K562 (cell line): ENCODE measurements around the gene USP31. TPM values are rescaled to one million over a fixed set of nuclear protein-coding genes. Genes with fewer than 3 reads are reported as not detected.

ENCODE experiments used
- CEBPB ChIP-seq: fragments of 450-650 bp; IDR thresholded peaks from 2 replicates; pipeline ENCODE4 v1.6.1; 2016; ENCODE audit warnings: missing genetic modification characterization, missing compliant biosample characterization
- CLOCK ChIP-seq: fragments of 250-450 bp; sonication (Bioruptor Pico); IDR thresholded peaks from 2 replicates; pipeline ENCODE4 v1.4.0; 2020; ENCODE audit warnings: mild to moderate bottlenecking, moderate library complexity, borderline replicate concordance
- DACH1 ChIP-seq: fragments of 450-650 bp; IDR thresholded peaks from 2 replicates; pipeline ENCODE4 v1.6.1; 2018; ENCODE audit not compliant: partially characterized antibody
- EHMT2 ChIP-seq: fragments of 450-650 bp; IDR thresholded peaks from 2 replicates; pipeline ENCODE4 v1.6.1; 2018; ENCODE audit warnings: antibody characterized with exemption
- KLF1 ChIP-seq: fragments of 450-650 bp; IDR thresholded peaks from 2 replicates; pipeline ENCODE4 v1.6.1; 2016; ENCODE audit warnings: missing genetic modification characterization, missing compliant biosample characterization
- MBD1 ChIP-seq: fragments of 250-450 bp; sonication (Bioruptor Pico); IDR thresholded peaks from 2 replicates; pipeline ENCODE4 v1.8.0; 2022; ENCODE audit warnings: inconsistent platforms
- PHF21A ChIP-seq: fragments of 450-650 bp; IDR thresholded peaks from 2 replicates; pipeline ENCODE4 v1.6.1; 2017; ENCODE audit warnings: low read depth, borderline replicate concordance
- POLR2AphosphoS5 ChIP-seq: IDR thresholded peaks from 2 replicates; pipeline ENCODE4 v1.6.1; 2011; ENCODE audit warnings: mild to moderate bottlenecking, low read depth, low read length, moderate library complexity; ENCODE audit not compliant: control insufficient read depth, insufficient read depth
- RBM25 ChIP-seq: fragments of 200-400 bp; formaldehyde crosslinking; IDR thresholded peaks from 2 replicates; pipeline ENCODE4 v1.6.1; 2018; ENCODE audit warnings: low read length, low read depth, moderate library complexity; ENCODE audit not compliant: severe bottlenecking
- RFX7 ChIP-seq: fragments of 250-450 bp; sonication (Bioruptor Pico); IDR thresholded peaks from 2 replicates; pipeline ENCODE4 v1.5.1; 2021; ENCODE audit warnings: mild to moderate bottlenecking
- TCF7L2 ChIP-seq: fragments of 150-350 bp; IDR thresholded peaks from 2 replicates; pipeline ENCODE4 v1.6.1; 2016; ENCODE audit warnings: low read depth, mild to moderate bottlenecking, low read length, moderate library complexity
- ZFP30 ChIP-seq: fragments of 250-450 bp; sonication (Bioruptor Pico); IDR thresholded peaks from 2 replicates; pipeline ENCODE4 v1.8.0; 2022; ENCODE audit warnings: moderate library complexity, mild to moderate bottlenecking, inconsistent platforms, borderline replicate concordance
- ZHX1 ChIP-seq: fragments of 150-350 bp; conservative IDR thresholded peaks from 2 replicates; pipeline ENCODE4 v1.6.1; 2014; ENCODE audit warnings: low read length
- ZNF609 ChIP-seq: sonication (generic); formaldehyde crosslinking; IDR thresholded peaks from 2 replicates; pipeline ENCODE4 v1.8.1; 2023; ENCODE audit warnings: missing genetic modification reagents, mild to moderate bottlenecking, borderline replicate concordance
- ZNF785 ChIP-seq: fragments of 250-450 bp; sonication (Bioruptor Pico); IDR thresholded peaks from 2 replicates; pipeline ENCODE4 v1.4.0; 2020; ENCODE audit warnings: mild to moderate bottlenecking
- polyA plus RNA-seq, 8 experiments: library from polyadenylated mRNA; depleted of rRNA in 4 of 8; stranded (reverse) in 5 of 8; unstranded in 3 of 8; fragments of >200 nt; fragmentation: Nextera tagmentation in 2 of 8; fragmentation: Illumina TruSeq in 1 of 8; extraction: Ambion mirVana in 2 of 8; extraction: Trizol in 1 of 8; gene quantifications; 2 replicates each; pipeline versions ENCODE4 v1.2.1 to v1.2.3, GENCODE V29; 2011 to 2014; ENCODE audit warnings: inconsistent platforms in 1 of 8, missing spikeins in 1 of 8
- total RNA-seq, 7 experiments: library from RNA; depleted of rRNA in 6 of 7; stranded (reverse); fragments of >200 nt in 6 of 7; fragmentation: Illumina TruSeq in 2 of 7; extraction: Trizol in 2 of 7; gene quantifications; 2 replicates each; pipeline versions ENCODE4 v1.2.1 to v1.2.3, GENCODE V29; 2011 to 2021; ENCODE audit warnings: low replicate concordance in 1 of 7

Gene USP31
- total and polyA plus RNA-seq, 9 of the 15 experiments (the other 6 are each of a cell fraction or from before 2014, with no cell fraction given), result 0.56 to 4.9 (median 2.9) TPM

- TF ChIP-seq TCF7L2, result no peak
- peak; percentile 76 for TF ChIP-seq DACH1
- no peak for TF ChIP-seq RBM25
- no peak for TF ChIP-seq RFX7 (CRISPR knock-in tag)
- no peak for TF ChIP-seq CLOCK (CRISPR knock-in tag)
- no peak for TF ChIP-seq POLR2AphosphoS5
- TF ChIP-seq ZNF785 (CRISPR knock-in tag), result no peak
- peak; percentile 90 for TF ChIP-seq KLF1 (tag)
- no peak for TF ChIP-seq CEBPB (tag)
- TF ChIP-seq PHF21A, result no peak
- no peak for TF ChIP-seq EHMT2
- no peak for TF ChIP-seq ZFP30
- no peak for TF ChIP-seq ZNF609
- 0 out of 2 replicates have a peak, but pooled peaks have one; percentile 80 for TF ChIP-seq ZHX1
- TF ChIP-seq MBD1 (CRISPR knock-in tag), result no peak
These were observed at the start of gene USP31 (continued) for GRCh38 chr16:23149267-23149992.
